ENCODE measurements around the gene TTC39A. TPM values are rescaled to one million over a fixed set of nuclear protein-coding genes. Genes with fewer than 3 reads are reported as not detected.

The TTC39A gene
- polyA plus RNA-seq, 1 donor (not counting 4 experiments of a cell fraction or from before 2014, with no cell fraction given) = 1.4 TPM

GRCh38 chr1:51297401-51298321 is 32.7 kb downstream of the TTC39A start:
- FAIRE-seq (no peak), DNase-seq (ENCODE audit: low read depth, low spot score) (no peak)
- Histone ChIP-seq H3K36me3 (ENCODE audit: control insufficient read depth in 2 of 2, extremely low read depth in 1 of 2, insufficient read depth in 2 of 2, low read length in 2 of 2) (no peaks in the 10 kb centered on the region), H4K20me1 (ENCODE audit: control insufficient read depth, extremely low read depth, insufficient read depth, low read length) (no peaks in the 10 kb centered on the region), H3K4me3 (ENCODE audit: control insufficient read depth in 2 of 3, extremely low read depth in 1 of 3, insufficient read depth in 2 of 3, low read depth in 1 of 3, low read length in 3 of 3) (no peak overlapping the region), H3K9ac (ENCODE audit: control insufficient read depth, extremely low read depth, insufficient read depth, low read length) (no peak overlapping the region), H3K27me3 (ENCODE audit: control insufficient read depth, extremely low read depth, insufficient read depth, low read length) (no peaks in the 10 kb centered on the region), H3K9me1 (ENCODE audit: control insufficient read depth, extremely low read depth, insufficient read depth, low read length) (no peaks in the 10 kb centered on the region), H3K79me2 (ENCODE audit: control insufficient read depth, insufficient read depth, low read length) (no peaks in the 10 kb centered on the region), H3K27ac (ENCODE audit: control insufficient read depth, insufficient read depth, low read length) (no peak overlapping the region), H3K9me3 (ENCODE audit: control insufficient read depth, low read depth, low read length) (no peaks in the 10 kb centered on the region), H3K4me2 (ENCODE audit: control insufficient read depth, extremely low read depth, insufficient read depth, low read depth, low read length) (peak overlapping the region; percentile 35), H3K4me1 (ENCODE audit: control insufficient read depth, extremely low read depth, insufficient read depth, low read length) (peaks cover 3% of the 10 kb centered on the region), H2AFZ (ENCODE audit: control insufficient read depth, low read length) (peak overlapping the region; percentile 59)
- dilution Hi-C loops (cut with MboI; ENCODE audit: extremely low pct_ligation_motif_present, low sequenced_read_pairs) = no loop called here
- no peak for TF ChIP-seq CTCF (optimal IDR thresholded peaks at IDR 0.05 in 1 of 3, IDR thresholded peaks at IDR 0.05 in 1 of 3, conservative IDR thresholded peaks at IDR 0.05 in 1 of 3; ENCODE audit: extremely low read depth in 1 of 3, insufficient read depth in 2 of 3, low read length in 3 of 3)
- no peak for TF ChIP-seq EZH2 (IDR thresholded peaks at IDR 0.05; ENCODE audit: low read length)

GRCh38 chr1:51296383-51297357 is 33.7 kb downstream of the TTC39A start:
- Histone ChIP-seq H3K27ac (ENCODE audit: control insufficient read depth, insufficient read depth, low read length) (no peak overlapping the region), H3K27me3 (ENCODE audit: control insufficient read depth, extremely low read depth, insufficient read depth, low read length) (no peaks in the 10 kb centered on the region), H3K9me3 (ENCODE audit: control insufficient read depth, low read depth, low read length) (no peaks in the 10 kb centered on the region), H3K9me1 (ENCODE audit: control insufficient read depth, extremely low read depth, insufficient read depth, low read length) (no peaks in the 10 kb centered on the region), H2AFZ (ENCODE audit: control insufficient read depth, low read length) (peak overlapping the region; percentile 59), H4K20me1 (ENCODE audit: control insufficient read depth, extremely low read depth, insufficient read depth, low read length) (no peaks in the 10 kb centered on the region), H3K79me2 (ENCODE audit: control insufficient read depth, insufficient read depth, low read length) (no peaks in the 10 kb centered on the region), H3K4me2 (ENCODE audit: control insufficient read depth, extremely low read depth, insufficient read depth, low read depth, low read length) (peak overlapping the region; percentile 35), H3K9ac (ENCODE audit: control insufficient read depth, extremely low read depth, insufficient read depth, low read length) (peak overlapping the region; percentile 38), H3K36me3 (ENCODE audit: control insufficient read depth in 2 of 2, extremely low read depth in 1 of 2, insufficient read depth in 2 of 2, low read length in 2 of 2) (no peaks in the 10 kb centered on the region), H3K4me1 (ENCODE audit: control insufficient read depth, extremely low read depth, insufficient read depth, low read length) (peaks cover 3% of the 10 kb centered on the region), H3K4me3 (ENCODE audit: control insufficient read depth in 2 of 3, extremely low read depth in 1 of 3, insufficient read depth in 2 of 3, low read depth in 1 of 3, low read length in 3 of 3) (no peak overlapping the region)
- dilution Hi-C loops (cut with MboI; ENCODE audit: extremely low pct_ligation_motif_present, low sequenced_read_pairs) = no loop called here
- TF ChIP-seq EZH2 (IDR thresholded peaks at IDR 0.05; ENCODE audit: low read length) (no peak), CTCF (optimal IDR thresholded peaks at IDR 0.05 in 1 of 3, IDR thresholded peaks at IDR 0.05 in 1 of 3, conservative IDR thresholded peaks at IDR 0.05 in 1 of 3; ENCODE audit: extremely low read depth in 1 of 3, insufficient read depth in 2 of 3, low read length in 3 of 3) (peak; percentile 83 to 96 (median 89))
- no peak for FAIRE-seq
- DNase-seq (ENCODE audit: low read depth, low spot score) = peak; percentile 42

Data from keratinocyte (primary cell).